Cerebellar cortex (tissue), 1 donor: ENCODE results near the gene IL6ST.
"Not testable (repeated sequence)": the region's sequence is repeated elsewhere in the genome, so short reads cannot be mapped to it uniquely, and the experiment has no call there.

ENCODE experiments used
- DNase-seq: peaks from one replicate; pipeline ENCODE4 v3.0.0-alpha.2; 2015; ENCODE audit warnings: low spot score

The IL6ST gene

GRCh38 chr5:56004874-56005273 is 10.1 kb upstream of the IL6ST start:
- DNase-seq: no peak

- no peak for DNase-seq
Observed at GRCh38 chr5:56003679-56004078, 8.9 kb upstream of the IL6ST start.

- no peak for DNase-seq
Observed at GRCh38 chr5:56003179-56003578, 8.4 kb upstream of the IL6ST start.

GRCh38 chr5:56002303-56002702 is 7.5 kb upstream of the IL6ST start:
- DNase-seq: no peak

- DNase-seq: not testable (repeated sequence)
Observed at GRCh38 chr5:56000221-56000620, 5.5 kb upstream of the IL6ST start.

- DNase-seq: no peak
Observed at GRCh38 chr5:55998966-55999365, 4.2 kb upstream of the IL6ST start.

GRCh38 chr5:55997742-55998351 is 3.1 kb upstream of the IL6ST start:
- DNase-seq: no peak

- DNase-seq: peak; percentile 96
Observed at GRCh38 chr5:55994998-55995914, 493 bp upstream of the IL6ST start.

GRCh38 chr5:55993731-55994494 is 850 bp downstream of the IL6ST start:
- DNase-seq: peak; percentile 28

GRCh38 chr5:55993013-55993412 is 1.8 kb downstream of the IL6ST start:
- peak; percentile 54 for DNase-seq

- peak; percentile 8 for DNase-seq
Observed at GRCh38 chr5:55991768-55992486, 2.8 kb downstream of the IL6ST start.

GRCh38 chr5:55990895-55991294 is 3.9 kb downstream of the IL6ST start:
- not testable (repeated sequence) for DNase-seq

GRCh38 chr5:55989860-55990259 is 4.9 kb downstream of the IL6ST start:
- no peak for DNase-seq

- no peak for DNase-seq
Observed at GRCh38 chr5:55988979-55989638, 5.7 kb downstream of the IL6ST start.

GRCh38 chr5:55988428-55988827 is 6.3 kb downstream of the IL6ST start:
- DNase-seq: not testable (repeated sequence)

- no peak for DNase-seq
Observed at GRCh38 chr5:55986931-55987330, 7.8 kb downstream of the IL6ST start.

GRCh38 chr5:55985181-55985580 is 9.6 kb downstream of the IL6ST start:
- DNase-seq: no peak

- DNase-seq: no peak
Observed at GRCh38 chr5:55983986-55984385, 10.8 kb downstream of the IL6ST start.

GRCh38 chr5:55982957-55983381 is 11.8 kb downstream of the IL6ST start:
- peak; percentile 31 for DNase-seq

GRCh38 chr5:55973296-55973695 is 21.5 kb downstream of the IL6ST start:
- DNase-seq: no peak

- no peak for DNase-seq
Observed at GRCh38 chr5:55969956-55970355, 24.8 kb downstream of the IL6ST start.
